A549 (cell line): ENCODE measurements around the gene AKAP8. TPM values are rescaled to one million over a fixed set of nuclear protein-coding genes. Genes with fewer than 3 reads are reported as not detected.

Source experiments
- ATAC-seq, 2 experiments: fragments of 200-7000 bp in 1 of 2; fragments of >200 bp in 1 of 2; cut with Nextera tagmentation in 1 of 2; cut with Tn5 transposase in 1 of 2; 3 replicates each; pipeline versions ENCODE4 v1.8.0 to v1.9.1; 2018 to 2020; ENCODE audit warnings: mild to moderate bottlenecking in 1 of 2, moderate library complexity in 1 of 2
- CTCF ChIA-PET: fragments of 300-600 bp; sonication (Branson Sonifier 250); formaldehyde crosslinking; extraction: SDS; loops from one replicate; lab custom pipeline; 2021; ENCODE audit warnings: antibody characterized with exemption, inconsistent platforms; lab: Yijun Ruan, JAX
- POLR2A ChIA-PET: fragments of 350-600 bp; formaldehyde crosslinking; extraction: SDS; loops from one replicate; lab custom pipeline; 2021; ENCODE audit warnings: antibody characterized with exemption, inconsistent platforms; lab: Yijun Ruan, JAX
- DNase-seq, 2 experiments: peaks; one replicate each; pipeline versions ENCODE4 v3.0.0 to v3.0.0-alpha.2; 2011 to 2016; ENCODE audit warnings: low read depth in 1 of 2, low spot score in 1 of 2
- FAIRE-seq: peaks from 2 replicates; lab custom pipeline; 2011; peaks lifted over from hg19 to GRCh38; lab: Jason Lieb, UNC
- H3K27ac ChIP-seq, 2 experiments: fragments of >200 bp; sonication (Bioruptor Twin); formaldehyde crosslinking; 3 replicates each; pipeline ENCODE4 v1.5.1; 2016 to 2017
- H3K4me1 ChIP-seq: fragments of >200 bp; sonication (Bioruptor Twin); formaldehyde crosslinking; 3 replicates; pipeline ENCODE4 v1.6.1; 2016
- H3K4me2 ChIP-seq: fragments of >200 bp; sonication (Bioruptor Twin); formaldehyde crosslinking; 3 replicates; pipeline ENCODE4 v1.6.1; 2016
- H3K4me3 ChIP-seq: fragments of >200 bp; sonication (Bioruptor Twin); formaldehyde crosslinking; 3 replicates; pipeline ENCODE4 v1.5.1; 2016
- H3K9me3 ChIP-seq: fragments of >200 bp; sonication (Bioruptor Twin); formaldehyde crosslinking; 3 replicates; pipeline ENCODE4 v1.6.1; 2016
- BHLHE40 ChIP-seq: IDR thresholded peaks from 2 replicates; pipeline ENCODE4 v1.6.1; 2012; ENCODE audit warnings: low read depth, low read length, inconsistent platforms
- CBX2 ChIP-seq: fragments of 200-600 bp; sonication (generic); IDR thresholded peaks from 2 replicates; pipeline ENCODE4 v1.6.1; 2016; ENCODE audit warnings: low read depth, mild to moderate bottlenecking, borderline replicate concordance
- CBX8 ChIP-seq: fragments of 200-600 bp; sonication (generic); IDR thresholded peaks from 2 replicates; pipeline ENCODE4 v1.6.1; 2016
- CHD2 ChIP-seq: fragments of 150-350 bp; IDR thresholded peaks from 2 replicates; pipeline ENCODE4 v1.6.1; 2014; ENCODE audit warnings: low read length; ENCODE audit not compliant: partially characterized antibody
- EP300 ChIP-seq, 2 experiments: fragments of >200 bp; sonication (Bioruptor Twin); formaldehyde crosslinking; IDR thresholded peaks; 2 replicates in 1 of 2; 3 replicates in 1 of 2; pipeline ENCODE4 v1.6.1; 2016 to 2017
- HOXA7 ChIP-seq: fragments of 250-450 bp; sonication (Bioruptor Pico); IDR thresholded peaks from 2 replicates; pipeline ENCODE4 v1.5.0; 2020; ENCODE audit warnings: mild to moderate bottlenecking, moderate library complexity
- JUNB ChIP-seq: fragments of >200 bp; sonication (Bioruptor Twin); formaldehyde crosslinking; IDR thresholded peaks from 2 replicates; pipeline ENCODE4 v1.6.1; 2016
- KDM1A ChIP-seq: fragments of 200-600 bp; sonication (generic); IDR thresholded peaks from 2 replicates; pipeline ENCODE4 v1.6.1; 2016; ENCODE audit warnings: low read depth, mild to moderate bottlenecking
- KDM5A ChIP-seq: fragments of 200-600 bp; sonication (generic); IDR thresholded peaks from 2 replicates; pipeline ENCODE4 v1.6.1; 2016; ENCODE audit warnings: antibody characterized with exemption, mild to moderate bottlenecking
- MAZ ChIP-seq: fragments of 150-350 bp; IDR thresholded peaks from 2 replicates; pipeline ENCODE4 v1.6.1; 2014; ENCODE audit warnings: antibody characterized with exemption, low read depth, low read length, borderline replicate concordance
- MYC ChIP-seq: IDR thresholded peaks from 2 replicates; pipeline ENCODE4 v1.6.1; 2012; ENCODE audit warnings: mild to moderate bottlenecking, inconsistent platforms, low read length, improper control_type of control experiment, borderline replicate concordance
- NFE2L2 ChIP-seq: fragments of 150-350 bp; conservative IDR thresholded peaks from 2 replicates; pipeline ENCODE4 v1.6.1; 2014; ENCODE audit warnings: low read length
- NPAS2 ChIP-seq: fragments of 250-450 bp; sonication (Bioruptor Pico); IDR thresholded peaks from 2 replicates; pipeline ENCODE4 v1.8.0; 2022; ENCODE audit warnings: mild to moderate bottlenecking, moderate library complexity, borderline replicate concordance
- SMC3 ChIP-seq: fragments of >200 bp; sonication (Bioruptor Twin); formaldehyde crosslinking; IDR thresholded peaks from 3 replicates; pipeline ENCODE4 v1.6.1; 2018; ENCODE audit warnings: inconsistent platforms
- TP53 ChIP-seq: fragments of 250-450 bp; sonication (Bioruptor Pico); IDR thresholded peaks from 2 replicates; pipeline ENCODE4 v1.5.0; 2021; ENCODE audit warnings: mild to moderate bottlenecking, moderate library complexity
- ZC3H11A ChIP-seq: fragments of 450-650 bp; IDR thresholded peaks from 2 replicates; pipeline ENCODE4 v1.6.1; 2014; ENCODE audit warnings: antibody characterized with exemption, mild to moderate bottlenecking
- ZFP36 ChIP-seq: fragments of 450-650 bp; IDR thresholded peaks from 2 replicates; pipeline ENCODE4 v1.6.1; 2014; ENCODE audit warnings: borderline replicate concordance; ENCODE audit not compliant: partially characterized antibody
- ZNF302 ChIP-seq: fragments of 250-450 bp; sonication (Bioruptor Pico); IDR thresholded peaks from 2 replicates; pipeline ENCODE4 v1.9.0; 2021; ENCODE audit warnings: inconsistent platforms, mild to moderate bottlenecking, moderate library complexity
- WGBS: methylation state at CpG from one replicate; pipeline ENCODE4 v1.1.6; 2017; ENCODE audit errors: missing lambda C conversion rate; 5-methylcytosine and 5-hydroxymethylcytosine counted together
- polyA plus RNA-seq, 4 experiments: library from polyadenylated mRNA; depleted of rRNA in 3 of 4; stranded (reverse); fragments of >200 nt; fragmentation: RNase III in 1 of 4; extraction: RNeasy Plus Mini Kit Qiagen cat#74134 plus additional on column Dnase treatment in 1 of 4; gene quantifications; 2 replicates in 3 of 4; 3 replicates in 1 of 4; pipeline ENCODE4 v1.2.3, GENCODE V29; 2011 to 2017
- TF ChIP-seq, protein P1 (sequence below): fragments of 200-600 bp; sonication (generic); IDR thresholded peaks from 2 replicates; pipeline ENCODE4 v1.6.1; 2016; ENCODE audit warnings: antibody characterized with exemption, mild to moderate bottlenecking, moderate library complexity
- TF ChIP-seq, protein P2 (sequence below): fragments of 450-650 bp; IDR thresholded peaks from 2 replicates; pipeline ENCODE4 v1.6.1; 2014; ENCODE audit warnings: antibody characterized with exemption
- TF ChIP-seq, protein P3 (sequence below): IDR thresholded peaks from 2 replicates; pipeline ENCODE4 v1.6.1; 2012
- TF ChIP-seq, protein P4 (sequence below): fragments of >200 bp; sonication (Bioruptor Twin); formaldehyde crosslinking; IDR thresholded peaks from 3 replicates; pipeline ENCODE4 v1.6.1; 2016

AKAP8 gene
- polyA plus RNA-seq, 2 of the 4 experiments (the other 2 are of a cell fraction): 16.2 to 17.3 TPM

DNA sequence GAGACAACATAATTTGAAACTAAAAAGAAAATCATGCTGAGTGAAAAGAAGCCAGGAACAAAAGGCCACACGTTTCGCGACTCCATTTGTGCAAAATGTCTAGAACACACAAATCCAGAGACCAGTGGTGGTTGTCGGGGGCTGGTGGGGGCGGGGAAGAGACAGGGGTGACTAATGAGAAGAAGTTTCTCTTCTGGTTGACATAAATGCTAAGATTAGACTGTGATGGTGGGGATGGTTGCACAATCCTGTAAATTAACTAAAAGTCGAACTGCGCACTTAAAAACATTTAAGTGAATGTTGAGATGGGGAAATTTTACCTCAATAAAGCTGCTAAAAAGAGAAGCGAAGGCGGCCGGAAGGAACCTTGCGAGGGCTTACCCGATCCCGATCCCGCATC, 7.1 kb downstream of the AKAP8 start:
- H3K4me1 ChIP-seq: peaks cover 8% of the 10 kb centered on the region
- TF ChIP-seq MYC (no peak), ZFP36 (no peak), ZNF302 (CRISPR knock-in tag) (no peak), ZC3H11A (no peak), MAZ (no peak), NFE2L2 (no peak), HOXA7 (CRISPR knock-in tag) (no peak), TP53 (no peak), CHD2 (no peak), BHLHE40 (no peak), KDM1A (no peak), CBX8 (no peak), JUNB (no peak), EP300 (IDR thresholded peaks at IDR 0.05) (no peak), CBX2 (no peak), NPAS2 (no peak), KDM5A (no peak), SMC3 (no peak)
- TF ChIP-seq, protein P1, sequence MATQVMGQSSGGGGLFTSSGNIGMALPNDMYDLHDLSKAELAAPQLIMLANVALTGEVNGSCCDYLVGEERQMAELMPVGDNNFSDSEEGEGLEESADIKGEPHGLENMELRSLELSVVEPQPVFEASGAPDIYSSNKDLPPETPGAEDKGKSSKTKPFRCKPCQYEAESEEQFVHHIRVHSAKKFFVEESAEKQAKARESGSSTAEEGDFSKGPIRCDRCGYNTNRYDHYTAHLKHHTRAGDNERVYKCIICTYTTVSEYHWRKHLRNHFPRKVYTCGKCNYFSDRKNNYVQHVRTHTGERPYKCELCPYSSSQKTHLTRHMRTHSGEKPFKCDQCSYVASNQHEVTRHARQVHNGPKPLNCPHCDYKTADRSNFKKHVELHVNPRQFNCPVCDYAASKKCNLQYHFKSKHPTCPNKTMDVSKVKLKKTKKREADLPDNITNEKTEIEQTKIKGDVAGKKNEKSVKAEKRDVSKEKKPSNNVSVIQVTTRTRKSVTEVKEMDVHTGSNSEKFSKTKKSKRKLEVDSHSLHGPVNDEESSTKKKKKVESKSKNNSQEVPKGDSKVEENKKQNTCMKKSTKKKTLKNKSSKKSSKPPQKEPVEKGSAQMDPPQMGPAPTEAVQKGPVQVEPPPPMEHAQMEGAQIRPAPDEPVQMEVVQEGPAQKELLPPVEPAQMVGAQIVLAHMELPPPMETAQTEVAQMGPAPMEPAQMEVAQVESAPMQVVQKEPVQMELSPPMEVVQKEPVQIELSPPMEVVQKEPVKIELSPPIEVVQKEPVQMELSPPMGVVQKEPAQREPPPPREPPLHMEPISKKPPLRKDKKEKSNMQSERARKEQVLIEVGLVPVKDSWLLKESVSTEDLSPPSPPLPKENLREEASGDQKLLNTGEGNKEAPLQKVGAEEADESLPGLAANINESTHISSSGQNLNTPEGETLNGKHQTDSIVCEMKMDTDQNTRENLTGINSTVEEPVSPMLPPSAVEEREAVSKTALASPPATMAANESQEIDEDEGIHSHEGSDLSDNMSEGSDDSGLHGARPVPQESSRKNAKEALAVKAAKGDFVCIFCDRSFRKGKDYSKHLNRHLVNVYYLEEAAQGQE: no peak
- TF ChIP-seq, protein P2, sequence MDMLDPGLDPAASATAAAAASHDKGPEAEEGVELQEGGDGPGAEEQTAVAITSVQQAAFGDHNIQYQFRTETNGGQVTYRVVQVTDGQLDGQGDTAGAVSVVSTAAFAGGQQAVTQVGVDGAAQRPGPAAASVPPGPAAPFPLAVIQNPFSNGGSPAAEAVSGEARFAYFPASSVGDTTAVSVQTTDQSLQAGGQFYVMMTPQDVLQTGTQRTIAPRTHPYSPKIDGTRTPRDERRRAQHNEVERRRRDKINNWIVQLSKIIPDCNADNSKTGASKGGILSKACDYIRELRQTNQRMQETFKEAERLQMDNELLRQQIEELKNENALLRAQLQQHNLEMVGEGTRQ: no peak
- no peak overlapping the region for H3K4me3 ChIP-seq
- POLR2A ChIA-PET: no interaction called here
- DNase-seq: no peak
- no peaks in the 10 kb centered on the region for H3K9me3 ChIP-seq
- WGBS: 96% methylated on average over 12 of the region's 14 CpGs
- H3K4me2 ChIP-seq: no peak overlapping the region
- CTCF ChIA-PET: no interaction called here
- no peak overlapping the region for H3K27ac ChIP-seq
- FAIRE-seq: no peak
- ATAC-seq: no peak

DNA sequence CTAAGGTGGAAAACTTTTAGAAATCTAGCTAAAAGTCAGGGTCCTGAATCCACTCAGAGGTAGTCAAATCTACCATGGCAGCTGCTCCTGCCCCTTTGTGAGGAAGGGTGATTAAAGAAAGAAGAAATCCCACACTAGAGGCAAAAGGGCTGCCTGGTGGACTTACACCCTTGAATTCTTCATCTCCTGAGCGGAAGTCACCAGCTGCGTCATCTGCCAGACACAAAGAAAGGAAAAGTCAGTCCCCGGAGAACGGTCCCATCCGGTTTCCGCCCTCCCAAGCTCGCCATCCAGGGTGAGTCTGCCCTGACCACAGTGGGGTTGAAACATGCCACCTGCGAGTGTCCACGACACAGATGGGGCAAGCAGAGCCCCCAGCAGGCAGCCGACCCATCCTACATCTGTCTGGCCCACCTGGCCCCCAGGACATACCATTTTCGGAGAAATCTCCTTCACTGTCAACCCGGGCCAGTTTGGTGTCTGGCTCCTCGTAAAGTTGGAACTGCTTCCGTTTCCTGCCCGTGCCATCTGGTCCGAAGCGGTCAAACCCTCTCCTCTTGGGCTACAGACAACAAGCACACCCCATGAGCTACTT, 7.7 kb downstream of the AKAP8 start:
- FAIRE-seq (no peak), ATAC-seq (no peak), DNase-seq (no peak)
- Histone ChIP-seq H3K4me2 (no peak overlapping the region), H3K27ac (no peak overlapping the region), H3K4me1 (peaks cover 2% of the 10 kb centered on the region), H3K9me3 (no peaks in the 10 kb centered on the region), H3K4me3 (no peak overlapping the region)
- POLR2A ChIA-PET: no interaction called here
- WGBS: 92% methylated on average over 16 of the region's 17 CpGs
- TF ChIP-seq, protein P3, sequence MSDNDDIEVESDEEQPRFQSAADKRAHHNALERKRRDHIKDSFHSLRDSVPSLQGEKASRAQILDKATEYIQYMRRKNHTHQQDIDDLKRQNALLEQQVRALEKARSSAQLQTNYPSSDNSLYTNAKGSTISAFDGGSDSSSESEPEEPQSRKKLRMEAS: no peak
- TF ChIP-seq, protein P4, sequence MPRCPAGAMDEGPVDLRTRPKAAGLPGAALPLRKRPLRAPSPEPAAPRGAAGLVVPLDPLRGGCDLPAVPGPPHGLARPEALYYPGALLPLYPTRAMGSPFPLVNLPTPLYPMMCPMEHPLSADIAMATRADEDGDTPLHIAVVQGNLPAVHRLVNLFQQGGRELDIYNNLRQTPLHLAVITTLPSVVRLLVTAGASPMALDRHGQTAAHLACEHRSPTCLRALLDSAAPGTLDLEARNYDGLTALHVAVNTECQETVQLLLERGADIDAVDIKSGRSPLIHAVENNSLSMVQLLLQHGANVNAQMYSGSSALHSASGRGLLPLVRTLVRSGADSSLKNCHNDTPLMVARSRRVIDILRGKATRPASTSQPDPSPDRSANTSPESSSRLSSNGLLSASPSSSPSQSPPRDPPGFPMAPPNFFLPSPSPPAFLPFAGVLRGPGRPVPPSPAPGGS: no peak
- CTCF ChIA-PET: interaction anchor here (1.2 to 1.3 kb wide), 2 partner anchors 11 to 210 kb away, joined by 4 read pairs; no protein-coding TSS in a partner anchor
